ENCODE results near the gene KIAA0232.

The KIAA0232 gene

GRCh38 chr4:6747294-6748051, 35.1 kb upstream of the KIAA0232 start:
- DNase-seq: no peak
- no peak overlapping the region for H2AFZ ChIP-seq (ENCODE audit: low read depth, low read length)
- peaks cover 4% of the 10 kb centered on the region for H3K4me1 ChIP-seq (ENCODE audit: insufficient read depth, low read length)
- ATAC-seq (ENCODE audit: insufficient read depth, low read depth): no peak
- no peaks in the 10 kb centered on the region for H3K27me3 ChIP-seq (ENCODE audit: insufficient read depth, low read length, poor library complexity)
- H3K9me3 ChIP-seq (ENCODE audit: insufficient read depth, low read length, severe bottlenecking): no peaks in the 10 kb centered on the region
- no peak overlapping the region for H3K9ac ChIP-seq (ENCODE audit: low read depth, low read length)
- no peaks in the 10 kb centered on the region for H3K79me2 ChIP-seq (ENCODE audit: insufficient read depth, low read length)
- H3K27ac ChIP-seq (ENCODE audit: low read length): no peak overlapping the region
- no peak overlapping the region for H3K4me3 ChIP-seq (ENCODE audit: low read depth in 1 of 2, low read length in 2 of 2)
- TF ChIP-seq EZH2 (IDR thresholded peaks at IDR 0.05; ENCODE audit: borderline replicate concordance, low read depth, low read length, severe bottlenecking): no peak
- TF ChIP-seq CTCF (IDR thresholded peaks at IDR 0.05; ENCODE audit: borderline replicate concordance, extremely low read depth, low read length, poor library complexity, severe bottlenecking): no peak
- H4K20me1 ChIP-seq (ENCODE audit: insufficient read depth, low read length): no peaks in the 10 kb centered on the region
- H3K36me3 ChIP-seq (ENCODE audit: insufficient read depth, low read length): no peaks in the 10 kb centered on the region
- no peak overlapping the region for H3K4me2 ChIP-seq (ENCODE audit: insufficient read depth, low read length)

- no peak overlapping the region for H3K27ac ChIP-seq (ENCODE audit: low read length)
- H3K36me3 ChIP-seq (ENCODE audit: insufficient read depth, low read length): no peaks in the 10 kb centered on the region
- H3K9me3 ChIP-seq (ENCODE audit: insufficient read depth, low read length, severe bottlenecking): no peaks in the 10 kb centered on the region
- no peak overlapping the region for H3K9ac ChIP-seq (ENCODE audit: low read depth, low read length)
- no peaks in the 10 kb centered on the region for H4K20me1 ChIP-seq (ENCODE audit: insufficient read depth, low read length)
- no peak overlapping the region for H3K4me3 ChIP-seq (ENCODE audit: low read depth in 1 of 2, low read length in 2 of 2)
- no peaks in the 10 kb centered on the region for H3K27me3 ChIP-seq (ENCODE audit: insufficient read depth, low read length, poor library complexity)
- no peak overlapping the region for H2AFZ ChIP-seq (ENCODE audit: low read depth, low read length)
- DNase-seq: no peak
- no peaks in the 10 kb centered on the region for H3K79me2 ChIP-seq (ENCODE audit: insufficient read depth, low read length)
- TF ChIP-seq EZH2 (IDR thresholded peaks at IDR 0.05; ENCODE audit: borderline replicate concordance, low read depth, low read length, severe bottlenecking) (no peak), CTCF (IDR thresholded peaks at IDR 0.05; ENCODE audit: borderline replicate concordance, extremely low read depth, low read length, poor library complexity, severe bottlenecking) (no peak)
- H3K4me2 ChIP-seq (ENCODE audit: insufficient read depth, low read length): no peak overlapping the region
- peaks cover 4% of the 10 kb centered on the region for H3K4me1 ChIP-seq (ENCODE audit: insufficient read depth, low read length)
- ATAC-seq (ENCODE audit: insufficient read depth, low read depth): no peak
Observed at GRCh38 chr4:6748286-6748685, 34.2 kb upstream of the KIAA0232 start.

GRCh38 chr4:6749340-6750171, 33.0 kb upstream of the KIAA0232 start:
- no peaks in the 10 kb centered on the region for H4K20me1 ChIP-seq (ENCODE audit: insufficient read depth, low read length)
- H2AFZ ChIP-seq (ENCODE audit: low read depth, low read length): no peak overlapping the region
- no peak overlapping the region for H3K4me2 ChIP-seq (ENCODE audit: insufficient read depth, low read length)
- no peak for TF ChIP-seq EZH2 (IDR thresholded peaks at IDR 0.05; ENCODE audit: borderline replicate concordance, low read depth, low read length, severe bottlenecking)
- no peak for TF ChIP-seq CTCF (IDR thresholded peaks at IDR 0.05; ENCODE audit: borderline replicate concordance, extremely low read depth, low read length, poor library complexity, severe bottlenecking)
- H3K79me2 ChIP-seq (ENCODE audit: insufficient read depth, low read length): no peaks in the 10 kb centered on the region
- ATAC-seq (ENCODE audit: insufficient read depth, low read depth): no peak
- no peak overlapping the region for H3K4me3 ChIP-seq (ENCODE audit: low read depth in 1 of 2, low read length in 2 of 2)
- no peak overlapping the region for H3K9ac ChIP-seq (ENCODE audit: low read depth, low read length)
- peaks cover 4% of the 10 kb centered on the region for H3K4me1 ChIP-seq (ENCODE audit: insufficient read depth, low read length)
- no peaks in the 10 kb centered on the region for H3K9me3 ChIP-seq (ENCODE audit: insufficient read depth, low read length, severe bottlenecking)
- DNase-seq: no peak
- no peak overlapping the region for H3K27ac ChIP-seq (ENCODE audit: low read length)
- H3K27me3 ChIP-seq (ENCODE audit: insufficient read depth, low read length, poor library complexity): no peaks in the 10 kb centered on the region
- H3K36me3 ChIP-seq (ENCODE audit: insufficient read depth, low read length): no peaks in the 10 kb centered on the region
